HCT116 (cell line): ENCODE measurements around the gene CCDC69. TPM values are rescaled to one million over a fixed set of nuclear protein-coding genes. Genes with fewer than 3 reads are reported as not detected.

Source experiments
- ATAC-seq: fragments of 200-7000 bp; cut with Tn5 transposase; 2 replicates; pipeline ENCODE4 v1.9.1; 2020; ENCODE audit warnings: mild to moderate bottlenecking, moderate library complexity
- BruUV-seq: library from RNA; stranded (reverse); fragments of 400-500 nt; replicated peaks from 2 replicates; lab custom pipeline; 2021; lab: Mats Ljungman, UMichigan
- CTCF ChIA-PET: fragments of 300-600 bp; sonication (Branson Sonifier 250); formaldehyde crosslinking; loops from one replicate; lab custom pipeline; 2021; ENCODE audit warnings: antibody characterized with exemption; lab: Charles Lee
- POLR2A ChIA-PET: fragments of 300-600, 350-600 bp; sonication (Branson Sonifier 250); formaldehyde crosslinking; loops from one replicate; lab custom pipeline; 2021; ENCODE audit warnings: antibody characterized with exemption; lab: Charles Lee
- RAD21 ChIA-PET, 2 experiments: fragments of 300-600 bp; sonication (Branson Sonifier 250); formaldehyde crosslinking; loops; one replicate each; lab custom pipeline; 2023; ENCODE audit warnings: low total read pairs in 2 of 2; ENCODE audit not compliant: uncharacterized antibody in 2 of 2, unreplicated experiment in 2 of 2, low non-redundant PET in 1 of 2; lab: Charles Lee
- DNase-seq: peaks from one replicate; pipeline ENCODE4 v3.0.0-alpha.2; 2010; ENCODE audit warnings: low read depth, low spot score
- H2AFZ ChIP-seq: fragments of 200-600 bp; shearing (Covaris generic), sonication (generic); 2 replicates; pipeline ENCODE4 v1.6.1; 2017; ENCODE audit warnings: low read depth, mixed run types, mixed read lengths, antibody characterized with exemption, low read length; ENCODE audit not compliant: poor library complexity, severe bottlenecking
- H3K27ac ChIP-seq: 2 replicates; pipeline ENCODE4 v1.5.1; 2012; ENCODE audit warnings: low read depth, low read length
- H3K27me3 ChIP-seq: fragments of 200-600 bp; sonication (generic); 2 replicates; pipeline ENCODE4 v1.6.1; 2016; ENCODE audit warnings: mixed run types, low read length, mixed read lengths; ENCODE audit not compliant: insufficient read depth
- H3K36me3 ChIP-seq, 2 experiments: fragments of 200-500 bp in 1 of 2; fragments of 200-600 bp in 1 of 2; sonication (Bioruptor generic) in 1 of 2; sonication (generic) in 1 of 2; 2 replicates each; pipeline versions ENCODE4 v1.5.1 to v1.6.1; 2014 to 2016; ENCODE audit warnings: low read length in 2 of 2, inconsistent platforms in 1 of 2, mixed read lengths in 1 of 2, mixed run types in 1 of 2; ENCODE audit not compliant: insufficient read depth in 2 of 2, control insufficient read depth in 1 of 2
- H3K4me1 ChIP-seq, 2 experiments: fragments of 200-600 bp in 1 of 2; sonication (generic) in 1 of 2; 2 replicates each; pipeline versions ENCODE4 v1.5.1 to v1.6.1; 2012 to 2017; ENCODE audit warnings: low read length in 2 of 2, inconsistent platforms in 1 of 2, mild to moderate bottlenecking in 1 of 2, mixed read lengths in 1 of 2, mixed run types in 1 of 2, moderate library complexity in 1 of 2; ENCODE audit not compliant: insufficient read depth in 2 of 2, control insufficient read depth in 1 of 2
- H3K4me2 ChIP-seq: fragments of 200-600 bp; sonication (generic); 2 replicates; pipeline ENCODE4 v1.6.1; 2017; ENCODE audit warnings: mixed run types, low read length, mixed read lengths
- H3K4me3 ChIP-seq, 2 experiments: fragments of 200-600 bp in 1 of 2; sonication (generic) in 1 of 2; replicated peaks in 1 of 2; 2 replicates each; pipeline ENCODE4 v1.5.1; 2011 to 2016; ENCODE audit warnings: low read length in 2 of 2, control low read depth in 1 of 2, low read depth in 1 of 2, mild to moderate bottlenecking in 1 of 2, mixed read lengths in 1 of 2, mixed run types in 1 of 2
- H3K79me2 ChIP-seq: fragments of 200-600 bp; sonication (generic); 2 replicates; pipeline ENCODE4 v1.6.1; 2017; ENCODE audit warnings: mild to moderate bottlenecking, mixed run types, low read length, moderate library complexity, mixed read lengths; ENCODE audit not compliant: insufficient read depth
- H3K9ac ChIP-seq: fragments of 200-600 bp; sonication (generic); 2 replicates; pipeline ENCODE4 v1.6.1; 2016; ENCODE audit warnings: low read length, mixed read lengths
- H3K9me2 ChIP-seq: fragments of 200-600 bp; sonication (generic), shearing (Covaris generic); 2 replicates; pipeline ENCODE4 v1.6.1; 2017; ENCODE audit warnings: mixed run types, mild to moderate bottlenecking, moderate library complexity; ENCODE audit not compliant: insufficient read depth
- H3K9me3 ChIP-seq, 2 experiments: fragments of 200-500 bp in 1 of 2; fragments of 200-600 bp in 1 of 2; sonication (Bioruptor generic) in 1 of 2; sonication (generic) in 1 of 2; 2 replicates each; pipeline ENCODE4 v1.6.1; 2014 to 2017; ENCODE audit warnings: low read length in 2 of 2, mixed read lengths in 2 of 2, inconsistent platforms in 1 of 2, low read depth in 1 of 2, mild to moderate bottlenecking in 1 of 2, mixed run types in 1 of 2, moderate library complexity in 1 of 2; ENCODE audit not compliant: control insufficient read depth in 1 of 2, insufficient read depth in 1 of 2
- H4K20me1 ChIP-seq: fragments of 200-600 bp; sonication (generic), shearing (Covaris generic); 2 replicates; pipeline ENCODE4 v1.6.1; 2017; ENCODE audit warnings: mixed run types, mild to moderate bottlenecking, moderate library complexity; ENCODE audit not compliant: insufficient read depth
- ATF3 ChIP-seq: IDR thresholded peaks from 2 replicates; pipeline ENCODE4 v1.6.1; 2012
- EZH2phosphoT487 ChIP-seq: fragments of 200-600 bp; IDR thresholded peaks from 2 replicates; pipeline ENCODE4 v1.6.1; 2018; ENCODE audit warnings: antibody characterized with exemption, borderline replicate concordance
- SIN3A ChIP-seq: IDR thresholded peaks from 2 replicates; pipeline ENCODE4 v1.6.1; 2012; ENCODE audit warnings: low read depth
- ZFX ChIP-seq: fragments of 450-650 bp; IDR thresholded peaks from 2 replicates; pipeline ENCODE4 v1.6.1; 2017
- intact Hi-C: fragments of 100-400 bp; cut with micrococcal nuclease; formaldehyde crosslinking; loops from 2 replicates; pipeline ENCODE4 v1.10.0; 2022
- total RNA-seq: library from RNA; stranded (reverse); gene quantifications from one replicate; pipeline ENCODE4 v1.2.1, GENCODE V29; 2021; ENCODE audit not compliant: unreplicated experiment

CCDC69 gene
- total RNA-seq, 1 experiment from 2014 or later = 4.3 TPM

- no peak for TF ChIP-seq EZH2phosphoT487
These were observed 79.6 kb downstream of the CCDC69 start (continued) for GRCh38 chr5:151144275-151144674.

GRCh38 chr5:151143645-151144044 is 80.2 kb downstream of the CCDC69 start:
- Histone ChIP-seq H4K20me1 (no peaks in the 10 kb centered on the region), H3K4me3 (no peak overlapping the region), H3K9ac (no peak overlapping the region), H2AFZ (no peak overlapping the region), H3K27ac (no peak overlapping the region), H3K27me3 (no peaks in the 10 kb centered on the region), H3K4me2 (no peak overlapping the region), H3K4me1 (no peaks in the 10 kb centered on the region), H3K9me2 (no peaks in the 10 kb centered on the region), H3K79me2 (no peaks in the 10 kb centered on the region), H3K36me3 (peaks cover 0 to 5% of the 10 kb centered on the region in 2 experiments; a peak in 2 of 4 replicates), H3K9me3 (no peaks in the 10 kb centered on the region)
- ChIA-PET POLR2A (interaction anchor here (0.6 kb wide), 1 partner anchor 53 kb away, joined by 3 read pairs; no protein-coding TSS in a partner anchor), RAD21 (no interaction called here), CTCF (no interaction called here)
- DNase-seq (no peak), ATAC-seq (no peak)
- intact Hi-C loops = no loop called here
- TF ChIP-seq EZH2phosphoT487 = no peak
- BruUV-seq = no TSS peak

- no TSS peak for BruUV-seq
- Histone ChIP-seq H3K4me1 (no peaks in the 10 kb centered on the region), H4K20me1 (no peaks in the 10 kb centered on the region), H3K9me2 (no peaks in the 10 kb centered on the region), H3K9ac (no peak overlapping the region), H3K4me3 (no peak overlapping the region), H3K79me2 (no peaks in the 10 kb centered on the region), H3K4me2 (no peak overlapping the region), H3K36me3 (peaks cover 0 to 12% of the 10 kb centered on the region in 2 experiments; a peak in 2 of 4 replicates), H3K27me3 (no peaks in the 10 kb centered on the region), H2AFZ (no peak overlapping the region), H3K27ac (no peak overlapping the region), H3K9me3 (no peaks in the 10 kb centered on the region)
- ChIA-PET POLR2A (no interaction called here), CTCF (interaction anchor here (0.8 to 1.9 kb wide), 2 partner anchors 17 to 22 kb away, joined by 3 to 5 read pairs; no protein-coding TSS in a partner anchor), RAD21 (interaction anchor here (0.7 kb wide), 2 partner anchors 39 to 93 kb away, joined by 3 read pairs; no protein-coding TSS in a partner anchor)
- ATAC-seq (no peak), DNase-seq (no peak)
- no peak for TF ChIP-seq ATF3
- no peak for TF ChIP-seq SIN3A
- no peak for TF ChIP-seq ZFX
- intact Hi-C loops = no loop called here
These were observed 81.0 kb downstream of the CCDC69 start for GRCh38 chr5:151142933-151143332.
